Upper lobe of left lung (tissue), 6 donors: Measurements from ENCODE around the gene ESYT1. TPM values are rescaled to one million over a fixed set of nuclear protein-coding genes. Genes with fewer than 3 reads are reported as not detected.
A peak's percentile ranks its signal among the peaks of the same experiment; 100 is the strongest.
"Not testable (repeated sequence)": the region's sequence is repeated elsewhere in the genome, so short reads cannot be mapped to it uniquely, and the experiment has no call there.

Experiments
- ATAC-seq, 2 donors: fragments of 200-7000 bp; cut with Tn5 transposase; one replicate each; pipeline ENCODE4 v1.9.1; 2022; ENCODE audit warnings: mild to moderate bottlenecking in 2 of 2, moderate library complexity in 2 of 2; ENCODE audit not compliant: low FRiP score in 2 of 2
- DNase-seq, 2 donors: peaks; one replicate each; pipeline ENCODE4 v3.0.0-alpha.2; 2019 to 2020
- H3K27ac ChIP-seq, 4 donors: fragments of 200-600 bp; sonication (generic); one replicate each; pipeline ENCODE4 v1.5.1; 2016 to 2019
- H3K27me3 ChIP-seq, 4 donors: fragments of 200-600 bp; sonication (generic); one replicate each; pipeline ENCODE4 v1.5.1; 2017 to 2019
- H3K36me3 ChIP-seq, 4 donors: fragments of 200-600 bp; sonication (generic); one replicate each; pipeline ENCODE4 v1.5.1; 2016 to 2019
- H3K4me1 ChIP-seq, 4 donors: fragments of 200-600 bp; sonication (generic); one replicate each; pipeline ENCODE4 v1.5.1; 2018 to 2019
- H3K4me3 ChIP-seq, 4 donors: fragments of 200-600 bp; sonication (generic); one replicate each; pipeline ENCODE4 v1.5.1; 2017 to 2019; ENCODE audit warnings: mild to moderate bottlenecking in 2 of 4, moderate library complexity in 1 of 4
- H3K9me3 ChIP-seq, 4 donors: fragments of 200-600 bp; sonication (generic); one replicate each; pipeline ENCODE4 v1.5.1; 2018 to 2019
- EP300 ChIP-seq, 4 donors: sonication (generic); formaldehyde crosslinking; IDR thresholded peaks; one replicate each; pipeline ENCODE4 v1.5.1; 2017; ENCODE audit warnings: antibody characterized with exemption in 4 of 4, control low read depth in 2 of 4
- POLR2A ChIP-seq, 4 donors: fragments of 450-650 bp; IDR thresholded peaks; one replicate each; pipeline ENCODE4 v1.5.1; 2016 to 2017; ENCODE audit warnings: antibody characterized with exemption in 4 of 4, mild to moderate bottlenecking in 2 of 4
- POLR2AphosphoS5 ChIP-seq, 2 donors: sonication (generic); formaldehyde crosslinking; IDR thresholded peaks; one replicate each; pipeline ENCODE4 v1.5.1; 2017; ENCODE audit warnings: antibody characterized with exemption in 2 of 2
- WGBS, 2 donors: methylation state at CpG; one replicate each; pipeline ENCODE4 v1.1.5; 2017 to 2018; 5-methylcytosine and 5-hydroxymethylcytosine counted together
- total RNA-seq, 6 donors: library from RNA; depleted of rRNA in 4 of 6; stranded (reverse); fragments of >200 nt in 4 of 6; gene quantifications; one replicate each; pipeline versions ENCODE4 v1.1.0 to v1.2.1, GENCODE V29; 2016 to 2021
- TF ChIP-seq, protein P1 (sequence below), 6 experiments: fragments of 450-650 bp in 4 of 6; fragments of 200-600 bp in 2 of 6; sonication (generic) in 2 of 6; IDR thresholded peaks; one replicate each; pipeline ENCODE4 v1.5.1; 2016 to 2019; ENCODE audit warnings: antibody characterized with exemption in 6 of 6
- donor health status: DM: no; HTN: no; CAD: no; lungs with moderate emphysema.
- donor health status: DM: no; HTN: yes; CAD: no; lungs with severe emphysema.

The ESYT1 gene
- total RNA-seq, 6 donors from 2014 or later: 73.9 to 132 (median 112) TPM

DNA sequence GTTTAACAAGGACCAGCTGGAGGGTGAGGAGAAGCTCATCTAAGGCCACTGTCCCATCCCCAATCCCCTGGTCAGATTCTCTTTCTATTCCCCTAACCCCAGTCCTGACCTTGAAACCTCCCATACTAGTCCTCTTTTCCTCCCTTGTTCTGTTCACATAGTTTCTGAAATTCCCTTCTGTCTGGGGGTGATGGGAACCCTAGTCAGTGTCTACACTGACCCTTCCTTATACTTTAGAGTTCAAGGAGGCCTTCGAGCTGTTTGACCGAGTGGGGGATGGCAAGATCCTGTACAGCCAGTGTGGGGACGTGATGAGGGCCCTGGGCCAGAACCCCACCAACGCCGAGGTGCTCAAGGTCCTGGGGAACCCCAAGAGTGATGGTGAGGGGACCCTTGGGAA is 26.8 kb downstream of the ESYT1 start:
- DNase-seq (no peak), ATAC-seq (no peak)
- TF ChIP-seq, protein P1, sequence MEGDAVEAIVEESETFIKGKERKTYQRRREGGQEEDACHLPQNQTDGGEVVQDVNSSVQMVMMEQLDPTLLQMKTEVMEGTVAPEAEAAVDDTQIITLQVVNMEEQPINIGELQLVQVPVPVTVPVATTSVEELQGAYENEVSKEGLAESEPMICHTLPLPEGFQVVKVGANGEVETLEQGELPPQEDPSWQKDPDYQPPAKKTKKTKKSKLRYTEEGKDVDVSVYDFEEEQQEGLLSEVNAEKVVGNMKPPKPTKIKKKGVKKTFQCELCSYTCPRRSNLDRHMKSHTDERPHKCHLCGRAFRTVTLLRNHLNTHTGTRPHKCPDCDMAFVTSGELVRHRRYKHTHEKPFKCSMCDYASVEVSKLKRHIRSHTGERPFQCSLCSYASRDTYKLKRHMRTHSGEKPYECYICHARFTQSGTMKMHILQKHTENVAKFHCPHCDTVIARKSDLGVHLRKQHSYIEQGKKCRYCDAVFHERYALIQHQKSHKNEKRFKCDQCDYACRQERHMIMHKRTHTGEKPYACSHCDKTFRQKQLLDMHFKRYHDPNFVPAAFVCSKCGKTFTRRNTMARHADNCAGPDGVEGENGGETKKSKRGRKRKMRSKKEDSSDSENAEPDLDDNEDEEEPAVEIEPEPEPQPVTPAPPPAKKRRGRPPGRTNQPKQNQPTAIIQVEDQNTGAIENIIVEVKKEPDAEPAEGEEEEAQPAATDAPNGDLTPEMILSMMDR (IDR thresholded peaks at IDR 0.05): no peak
- no peak for TF ChIP-seq EP300 (IDR thresholded peaks at IDR 0.05)
- no peak for TF ChIP-seq POLR2A (IDR thresholded peaks at IDR 0.05)
- TF ChIP-seq POLR2AphosphoS5 (IDR thresholded peaks at IDR 0.05): no peak
- Histone ChIP-seq H3K27ac (no peak overlapping the region), H3K36me3 (peaks cover 0 to 6% (median 3%) of the 10 kb centered on the region in 4 donors), H3K4me1 (peaks cover 32 to 50% (median 35%) of the 10 kb centered on the region in 4 donors), H3K9me3 (no peaks in the 10 kb centered on the region), H3K27me3 (no peaks in the 10 kb centered on the region), H3K4me3 (no peak overlapping the region)
- 93 to 94% methylated on average over 5 of the region's 5 CpGs for WGBS, 2 donors

DNA sequence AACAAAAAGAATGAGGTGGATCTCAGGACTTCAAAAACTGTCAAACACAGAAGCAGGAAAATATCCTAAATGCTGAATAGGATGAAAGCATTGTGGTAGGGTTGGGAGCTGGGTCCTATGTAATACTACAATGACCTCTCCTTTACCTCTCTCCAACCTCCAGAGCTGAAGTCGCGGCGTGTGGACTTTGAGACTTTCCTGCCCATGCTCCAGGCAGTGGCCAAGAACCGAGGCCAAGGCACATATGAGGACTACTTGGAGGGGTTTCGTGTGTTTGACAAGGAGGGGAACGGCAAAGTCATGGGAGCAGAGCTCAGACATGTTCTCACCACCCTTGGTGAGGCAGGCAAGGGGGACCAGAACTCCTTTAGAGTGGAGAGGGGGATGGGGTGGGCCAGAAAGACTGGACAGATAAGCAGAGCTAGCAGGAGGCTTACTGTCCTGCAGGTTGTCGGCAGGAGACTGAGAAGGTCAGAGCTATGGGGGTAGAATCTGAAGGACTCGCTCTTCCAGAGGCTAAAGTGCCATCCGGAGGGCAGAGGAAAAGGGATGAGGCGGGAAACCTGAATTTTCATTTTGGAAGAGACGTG is 27.3 kb downstream of the ESYT1 start:
- DNase-seq: no peak
- no peak for TF ChIP-seq POLR2A (IDR thresholded peaks at IDR 0.05)
- TF ChIP-seq, protein P1 (IDR thresholded peaks at IDR 0.05): no peak
- no peak for TF ChIP-seq POLR2AphosphoS5 (IDR thresholded peaks at IDR 0.05)
- no peak for TF ChIP-seq EP300 (IDR thresholded peaks at IDR 0.05)
- ATAC-seq: no peak
- Histone ChIP-seq H3K4me3 (no peak overlapping the region), H3K27ac (no peak overlapping the region), H3K4me1 (peaks cover 38 to 55% (median 40%) of the 10 kb centered on the region in 4 donors), H3K27me3 (no peaks in the 10 kb centered on the region), H3K9me3 (no peaks in the 10 kb centered on the region), H3K36me3 (peaks cover 5 to 12% (median 8%) of the 10 kb centered on the region in 4 donors)
- 95 to 96% methylated on average over 11 of the region's 11 CpGs for WGBS, 2 donors

DNA sequence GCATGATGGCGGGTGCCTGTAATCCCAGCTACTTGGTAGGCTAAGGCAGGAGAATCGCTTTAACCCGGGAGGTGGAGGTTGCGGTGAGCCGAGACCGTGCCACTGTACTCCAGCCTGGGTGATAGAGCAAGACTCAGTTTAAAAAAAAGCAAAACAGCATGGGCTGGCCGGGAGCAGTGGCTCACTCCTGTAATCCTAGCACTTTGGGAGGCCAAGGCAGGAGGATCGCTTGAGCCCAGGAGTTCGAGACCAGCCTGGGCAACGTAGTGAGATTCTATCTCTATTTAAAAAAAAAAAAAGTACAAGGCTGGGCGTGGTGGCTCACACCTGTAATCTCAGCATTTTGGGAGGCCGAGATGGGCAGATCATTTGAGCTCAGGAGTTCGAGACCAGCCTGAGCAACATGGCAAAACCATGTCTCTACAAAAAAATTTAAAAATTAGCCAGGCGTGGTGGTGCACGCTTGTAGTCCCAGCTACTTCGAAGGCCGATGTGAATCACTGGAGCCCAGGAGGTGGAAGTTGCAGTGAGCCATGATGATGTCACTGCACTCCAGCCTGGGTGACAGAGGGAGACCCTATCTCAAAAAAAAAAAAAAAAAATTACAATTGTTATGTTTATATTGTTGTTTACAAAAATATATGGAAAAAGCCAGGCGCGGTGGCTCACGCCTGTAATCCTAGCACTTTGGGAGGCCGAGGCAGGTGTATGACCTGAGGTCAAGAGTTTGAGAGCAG is 28.6 kb downstream of the ESYT1 start:
- 86% methylated on average over 21 of the region's 21 CpGs for WGBS, 2 donors
- Histone ChIP-seq H3K36me3 (peaks cover 15 to 25% (median 20%) of the 10 kb centered on the region in 4 donors), H3K27ac (peak overlapping the region; percentile 87 to 97 (median 96)), H3K4me1 (peaks cover 39 to 55% (median 42%) of the 10 kb centered on the region in 4 donors), H3K4me3 (peak overlapping the region in 3 of 4 donors; percentile 59 to 66 (median 62))
- H3K27me3 ChIP-seq, ATAC-seq, H3K9me3 ChIP-seq, DNase-seq: not testable (repeated sequence)

DNA sequence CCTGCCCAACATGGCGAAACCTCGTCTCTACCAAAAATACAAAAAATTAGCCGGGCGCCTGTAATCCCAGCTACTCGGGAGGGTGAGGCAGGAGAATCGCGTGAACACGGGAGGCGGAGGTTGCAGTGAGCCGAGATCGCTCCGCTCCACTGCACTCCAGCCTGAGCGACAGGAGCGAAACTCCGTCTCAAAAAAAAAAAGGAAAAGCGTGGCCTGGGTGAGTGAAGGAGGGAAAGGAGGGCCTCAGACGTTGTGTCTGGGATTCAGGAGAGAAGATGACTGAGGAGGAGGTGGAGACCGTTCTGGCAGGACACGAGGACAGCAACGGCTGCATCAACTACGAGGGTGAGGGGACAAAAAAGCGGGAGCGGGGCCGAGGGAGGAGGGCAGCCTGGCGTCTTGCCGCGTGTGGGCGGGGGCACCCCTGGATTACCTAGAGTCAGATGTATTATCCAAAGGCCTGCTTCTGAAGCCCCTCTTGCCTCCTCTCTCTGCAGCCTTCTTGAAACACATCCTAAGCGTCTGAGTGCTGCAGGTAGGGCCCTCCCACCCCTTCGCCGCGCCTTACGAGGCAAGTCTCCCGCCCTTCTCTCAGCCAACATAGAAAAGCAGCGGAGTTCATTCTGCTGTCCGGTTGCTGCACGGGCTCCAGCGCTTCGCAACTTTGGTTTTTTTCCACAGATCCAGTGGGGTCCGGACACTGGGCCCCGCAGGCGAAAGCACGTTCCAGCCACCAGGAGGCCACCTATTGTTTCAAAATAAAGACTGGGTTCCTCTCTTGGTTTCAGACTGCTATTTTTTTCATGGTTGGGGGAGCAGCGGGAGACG is 29.3 kb downstream of the ESYT1 start:
- DNase-seq (peak; percentile 78 to 90), ATAC-seq (peak; percentile 68 to 72)
- H3K4me3 ChIP-seq: peak overlapping the region; percentile 59 to 84 (median 64)
- TF ChIP-seq POLR2AphosphoS5 (IDR thresholded peaks at IDR 0.05) (peak; percentile 8 to 43), EP300 (IDR thresholded peaks at IDR 0.05) (no peak), POLR2A (IDR thresholded peaks at IDR 0.05) (peak in 1 of 4 donors; percentile 11)
- TF ChIP-seq, protein P1 (IDR thresholded peaks at IDR 0.05): peak; percentile 53 to 85 (median 74)
- no peaks in the 10 kb centered on the region for H3K27me3 ChIP-seq
- peak overlapping the region; percentile 87 to 97 (median 96) for H3K27ac ChIP-seq
- no peaks in the 10 kb centered on the region for H3K9me3 ChIP-seq
- peaks cover 23 to 32% (median 28%) of the 10 kb centered on the region in 4 donors for H3K36me3 ChIP-seq
- peaks cover 42 to 59% (median 46%) of the 10 kb centered on the region in 4 donors for H3K4me1 ChIP-seq
- WGBS, 2 donors: 5 to 9% methylated on average over 37 to 40 of the region's 45 CpGs
